H1 (cell line): Measurements from ENCODE around the gene PITPNB.

ENCODE experiments used
- BACH1 ChIP-seq: IDR thresholded peaks from 2 replicates; pipeline ENCODE4 v1.6.1; 2012; ENCODE audit warnings: low read length, improper control_type of control experiment
- CHD2 ChIP-seq: IDR thresholded peaks from 2 replicates; pipeline ENCODE4 v1.6.1; 2012; ENCODE audit warnings: low read length, improper control_type of control experiment
- EZH2 ChIP-seq: fragments of 200-600 bp; sonication (generic); IDR thresholded peaks from 2 replicates; pipeline ENCODE4 v1.7.1; 2012; ENCODE audit warnings: low read depth, mild to moderate bottlenecking, moderate library complexity, low read length, inconsistent platforms; ENCODE audit not compliant: severe bottlenecking
- PHF8 ChIP-seq: fragments of 200-600 bp; sonication (generic); conservative IDR thresholded peaks from 2 replicates; pipeline ENCODE4 v1.7.1; 2012; ENCODE audit warnings: low read depth, mild to moderate bottlenecking, inconsistent platforms, low read length, moderate library complexity
- TAF1 ChIP-seq: IDR thresholded peaks from 2 replicates; pipeline ENCODE4 v1.6.1; 2011; ENCODE audit warnings: mild to moderate bottlenecking, low read depth, low read length
- TF ChIP-seq, protein P1 (sequence below), 3 experiments: IDR thresholded peaks; 1 replicate in 2 of 3; 2 replicates in 1 of 3; pipeline versions ENCODE4 v1.5.1 to v1.6.1; 2011; ENCODE audit warnings: low read length in 3 of 3, mild to moderate bottlenecking in 3 of 3, inconsistent platforms in 2 of 3, low read depth in 1 of 3, moderate library complexity in 1 of 3; ENCODE audit not compliant: insufficient read depth in 1 of 3; ENCODE audit errors: control extremely low read depth in 1 of 3

DNA sequence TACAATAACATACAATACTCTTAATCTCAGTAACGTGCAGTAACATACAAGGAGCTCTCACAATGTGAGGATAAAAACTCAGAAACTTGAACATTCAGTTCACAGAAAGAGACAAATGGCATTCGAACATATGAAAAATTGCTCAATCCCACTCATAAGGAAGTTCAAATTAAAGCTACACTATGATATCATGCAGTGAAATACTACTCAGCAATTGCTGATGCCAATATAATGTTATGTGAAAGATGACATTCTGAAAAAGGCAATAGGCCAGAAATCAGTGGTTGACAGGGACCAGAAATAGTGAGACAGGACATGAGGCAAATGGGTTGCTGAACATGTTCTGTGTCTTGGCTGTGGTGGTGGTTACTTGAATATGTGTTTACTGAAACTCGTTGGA is 33.7 kb upstream of the PITPNB start:
- TF ChIP-seq, protein P1, sequence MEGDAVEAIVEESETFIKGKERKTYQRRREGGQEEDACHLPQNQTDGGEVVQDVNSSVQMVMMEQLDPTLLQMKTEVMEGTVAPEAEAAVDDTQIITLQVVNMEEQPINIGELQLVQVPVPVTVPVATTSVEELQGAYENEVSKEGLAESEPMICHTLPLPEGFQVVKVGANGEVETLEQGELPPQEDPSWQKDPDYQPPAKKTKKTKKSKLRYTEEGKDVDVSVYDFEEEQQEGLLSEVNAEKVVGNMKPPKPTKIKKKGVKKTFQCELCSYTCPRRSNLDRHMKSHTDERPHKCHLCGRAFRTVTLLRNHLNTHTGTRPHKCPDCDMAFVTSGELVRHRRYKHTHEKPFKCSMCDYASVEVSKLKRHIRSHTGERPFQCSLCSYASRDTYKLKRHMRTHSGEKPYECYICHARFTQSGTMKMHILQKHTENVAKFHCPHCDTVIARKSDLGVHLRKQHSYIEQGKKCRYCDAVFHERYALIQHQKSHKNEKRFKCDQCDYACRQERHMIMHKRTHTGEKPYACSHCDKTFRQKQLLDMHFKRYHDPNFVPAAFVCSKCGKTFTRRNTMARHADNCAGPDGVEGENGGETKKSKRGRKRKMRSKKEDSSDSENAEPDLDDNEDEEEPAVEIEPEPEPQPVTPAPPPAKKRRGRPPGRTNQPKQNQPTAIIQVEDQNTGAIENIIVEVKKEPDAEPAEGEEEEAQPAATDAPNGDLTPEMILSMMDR (IDR thresholded peaks at IDR 0.05; ENCODE audit: control extremely low read depth in 1 of 3, insufficient read depth in 1 of 3, low read depth in 1 of 3, low read length in 3 of 3), result no peak
- no peak for TF ChIP-seq CHD2
- no peak for TF ChIP-seq BACH1
- TF ChIP-seq EZH2, result no peak
- no peak for TF ChIP-seq TAF1
- TF ChIP-seq PHF8, result no peak
